ENCODE measurements around the gene DAGLA.

DNA sequence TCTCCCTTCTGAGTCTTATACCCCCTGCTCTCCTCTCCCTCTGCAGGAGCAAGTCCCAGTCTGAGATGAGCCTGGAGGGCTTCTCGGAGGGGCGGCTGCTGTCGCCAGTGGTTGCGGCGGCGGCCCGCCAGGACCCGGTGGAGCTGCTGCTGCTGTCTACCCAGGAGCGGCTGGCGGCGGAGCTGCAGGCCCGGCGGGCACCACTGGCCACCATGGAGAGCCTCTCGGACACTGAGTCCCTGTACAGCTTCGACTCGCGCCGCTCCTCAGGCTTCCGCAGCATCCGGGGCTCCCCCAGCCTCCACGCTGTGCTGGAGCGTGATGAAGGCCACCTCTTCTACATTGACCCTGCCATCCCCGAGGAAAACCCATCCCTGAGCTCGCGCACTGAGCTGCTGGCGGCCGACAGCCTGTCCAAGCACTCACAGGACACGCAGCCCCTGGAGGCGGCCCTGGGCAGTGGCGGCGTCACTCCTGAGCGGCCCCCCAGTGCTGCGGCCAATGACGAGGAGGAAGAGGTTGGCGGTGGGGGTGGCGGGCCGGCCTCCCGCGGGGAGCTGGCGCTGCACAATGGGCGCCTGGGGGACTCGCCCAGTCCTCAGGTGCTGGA lies 63.4 kb downstream of the DAGLA start:
- TF ChIP-seq EZH2 (IDR thresholded peaks at IDR 0.05), result no peak
- TF ChIP-seq POLR2AphosphoS5 (IDR thresholded peaks at IDR 0.05; ENCODE audit: borderline replicate concordance, low read depth, low read length), result no peak
- no peak for TF ChIP-seq FOXP2 (optimal IDR thresholded peaks at IDR 0.05; ENCODE audit: control extremely low read depth, extremely low read length, insufficient read depth)

Measured in SK-N-MC (cell line).